Transverse colon (tissue), 4 donors: ENCODE measurements around the gene KLF13. TPM values are rescaled to one million over a fixed set of nuclear protein-coding genes. Genes with fewer than 3 reads are reported as not detected.

Source experiments
- DNase-seq: peaks from one replicate; pipeline ENCODE4 v3.0.0-alpha.2; 2019
- H3K27ac ChIP-seq, 4 donors: fragments of 200-600 bp; sonication (generic); 2 replicates each; pipeline ENCODE4 v1.5.1; 2016 to 2018; ENCODE audit warnings: inconsistent platforms in 4 of 4
- H3K27me3 ChIP-seq: fragments of 200-600 bp; sonication (generic); 2 replicates; pipeline ENCODE4 v1.5.1; 2017; ENCODE audit warnings: inconsistent platforms
- H3K36me3 ChIP-seq, 4 donors: fragments of 200-600 bp; sonication (generic); 2 replicates each; pipeline ENCODE4 v1.5.1; 2017 to 2019; ENCODE audit warnings: inconsistent platforms in 4 of 4
- H3K4me1 ChIP-seq, 4 donors: fragments of 200-600 bp; sonication (generic); 2 replicates each; pipeline ENCODE4 v1.5.1; 2017 to 2020; ENCODE audit warnings: inconsistent platforms in 4 of 4
- H3K4me3 ChIP-seq, 4 donors: fragments of 200-600 bp; sonication (generic); 1 replicate in 1 of 4; 2 replicates in 3 of 4; pipeline versions ENCODE4 v1.5.1 to v1.6.1; 2017 to 2019; ENCODE audit warnings: inconsistent platforms in 4 of 4
- H3K9me3 ChIP-seq, 2 donors: fragments of 200-600 bp; sonication (generic); 2 replicates each; pipeline ENCODE4 v1.5.1; 2017 to 2019; ENCODE audit warnings: inconsistent platforms in 2 of 2
- EP300 ChIP-seq: sonication (generic); formaldehyde crosslinking; IDR thresholded peaks from one replicate; pipeline ENCODE4 v1.6.1; 2017; ENCODE audit warnings: antibody characterized with exemption, low read depth
- POLR2A ChIP-seq: fragments of 450-650 bp; IDR thresholded peaks from one replicate; pipeline ENCODE4 v1.6.1; 2016; ENCODE audit warnings: antibody characterized with exemption, mild to moderate bottlenecking, moderate library complexity
- POLR2AphosphoS5 ChIP-seq, 3 donors: sonication (generic); formaldehyde crosslinking; IDR thresholded peaks; one replicate each; pipeline ENCODE4 v1.6.1; 2016; ENCODE audit warnings: antibody characterized with exemption in 3 of 3
- WGBS, 2 donors: methylation state at CpG; one replicate each; pipeline ENCODE4 v1.1.5; 2018; ENCODE audit warnings: low coverage in 1 of 2; 5-methylcytosine and 5-hydroxymethylcytosine counted together
- in situ Hi-C, 4 donors: fragments of 200-750 bp; cut with MboI; loops; one replicate each; pipeline versions ENCODE4 v1.15.0 to v1.15.1; 2017; ENCODE audit warnings: low sequenced_read_pairs in 3 of 4, low pct_ligation_motif_present in 1 of 4, low pct_unique_long_range_greater_than_20kb in 1 of 4
- intact Hi-C: fragments of 100-400 bp; cut with DNase I; formaldehyde crosslinking; loops from one replicate; pipeline ENCODE4 v1.15.1; 2023; ENCODE audit warnings: low total_unique reads
- total RNA-seq, 4 donors: library from RNA; depleted of rRNA; stranded (reverse); fragments of >200 nt; gene quantifications; one replicate each; pipeline ENCODE4 v1.1.0, GENCODE V29; 2016
- TF ChIP-seq, protein P1 (sequence below), 5 experiments: fragments of 200-600 bp in 3 of 5; fragments of 450-650 bp in 2 of 5; sonication (generic) in 3 of 5; IDR thresholded peaks; 1 replicate in 2 of 5; 2 replicates in 3 of 5; pipeline ENCODE4 v1.5.1; 2016 to 2017; ENCODE audit warnings: antibody characterized with exemption in 5 of 5, inconsistent platforms in 3 of 5, mild to moderate bottlenecking in 2 of 5, moderate library complexity in 1 of 5

KLF13 gene
- total RNA-seq, 4 donors from 2014 or later = 39.0 to 81.2 (median 68.8) TPM

- Histone ChIP-seq H3K4me1 (peaks cover 0 to 6% (median 0%) of the 10 kb centered on the region in 4 donors), H3K27ac (no peak overlapping the region), H3K36me3 (no peaks in the 10 kb centered on the region), H3K9me3 (peaks cover 0 to 3% of the 10 kb centered on the region in 2 donors), H3K4me3 (no peak overlapping the region), H3K27me3 (no peaks in the 10 kb centered on the region)
- DNase-seq = no peak
- no peak for TF ChIP-seq EP300
- no peak for TF ChIP-seq POLR2AphosphoS5 (IDR thresholded peaks at IDR 0.05)
- TF ChIP-seq POLR2A = no peak
- TF ChIP-seq, protein P1, sequence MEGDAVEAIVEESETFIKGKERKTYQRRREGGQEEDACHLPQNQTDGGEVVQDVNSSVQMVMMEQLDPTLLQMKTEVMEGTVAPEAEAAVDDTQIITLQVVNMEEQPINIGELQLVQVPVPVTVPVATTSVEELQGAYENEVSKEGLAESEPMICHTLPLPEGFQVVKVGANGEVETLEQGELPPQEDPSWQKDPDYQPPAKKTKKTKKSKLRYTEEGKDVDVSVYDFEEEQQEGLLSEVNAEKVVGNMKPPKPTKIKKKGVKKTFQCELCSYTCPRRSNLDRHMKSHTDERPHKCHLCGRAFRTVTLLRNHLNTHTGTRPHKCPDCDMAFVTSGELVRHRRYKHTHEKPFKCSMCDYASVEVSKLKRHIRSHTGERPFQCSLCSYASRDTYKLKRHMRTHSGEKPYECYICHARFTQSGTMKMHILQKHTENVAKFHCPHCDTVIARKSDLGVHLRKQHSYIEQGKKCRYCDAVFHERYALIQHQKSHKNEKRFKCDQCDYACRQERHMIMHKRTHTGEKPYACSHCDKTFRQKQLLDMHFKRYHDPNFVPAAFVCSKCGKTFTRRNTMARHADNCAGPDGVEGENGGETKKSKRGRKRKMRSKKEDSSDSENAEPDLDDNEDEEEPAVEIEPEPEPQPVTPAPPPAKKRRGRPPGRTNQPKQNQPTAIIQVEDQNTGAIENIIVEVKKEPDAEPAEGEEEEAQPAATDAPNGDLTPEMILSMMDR (IDR thresholded peaks at IDR 0.05) = no peak
- intact Hi-C loops (no loop called here), in situ Hi-C loops (no loop called here)
- 92% methylated on average over 2 of the region's 2 CpGs; no CpG with 5 or more reads in 1 of the 2 donors for WGBS, 2 donors
Measured at GRCh38 chr15:31409171-31409570, 82.5 kb downstream of the KLF13 start.

- no peaks in the 10 kb centered on the region for H3K36me3 ChIP-seq
- peaks cover 0 to 3% of the 10 kb centered on the region in 2 donors for H3K9me3 ChIP-seq
- 86 to 94% methylated on average over 2 of the region's 2 CpGs for WGBS, 2 donors
- in situ Hi-C loops (no loop called here), intact Hi-C loops (no loop called here)
- no peaks in the 10 kb centered on the region for H3K4me1 ChIP-seq
- H3K27ac ChIP-seq = no peak overlapping the region
- TF ChIP-seq, protein P1 (IDR thresholded peaks at IDR 0.05) = no peak
- TF ChIP-seq EP300 (no peak), POLR2A (no peak), POLR2AphosphoS5 (IDR thresholded peaks at IDR 0.05) (no peak)
- no peak overlapping the region for H3K4me3 ChIP-seq
- H3K27me3 ChIP-seq = no peaks in the 10 kb centered on the region
- DNase-seq = no peak
Measured at GRCh38 chr15:31412824-31413223, 86.2 kb downstream of the KLF13 start.

GRCh38 chr15:31415201-31415600 is 88.6 kb downstream of the KLF13 start:
- TF ChIP-seq EP300 (no peak), POLR2AphosphoS5 (IDR thresholded peaks at IDR 0.05) (no peak), POLR2A (no peak)
- TF ChIP-seq, protein P1 (IDR thresholded peaks at IDR 0.05) = no peak
- no peak overlapping the region for H3K27ac ChIP-seq
- in situ Hi-C loops = no loop called here
- 43 to 78% methylated on average over 1 of the region's 1 CpG for WGBS, 2 donors
- DNase-seq = no peak
- intact Hi-C loops = no loop called here
- no peaks in the 10 kb centered on the region for H3K4me1 ChIP-seq
- peaks cover 10 to 13% of the 10 kb centered on the region in 2 donors for H3K9me3 ChIP-seq
- H3K4me3 ChIP-seq = no peak overlapping the region
- H3K36me3 ChIP-seq = no peaks in the 10 kb centered on the region
- H3K27me3 ChIP-seq = no peaks in the 10 kb centered on the region

GRCh38 chr15:31419820-31420219 is 93.2 kb downstream of the KLF13 start:
- in situ Hi-C loops (no loop called here), intact Hi-C loops (no loop called here)
- DNase-seq = no peak
- Histone ChIP-seq H3K4me3 (no peak overlapping the region), H3K9me3 (peaks cover 13 to 16% of the 10 kb centered on the region in 2 donors), H3K36me3 (no peaks in the 10 kb centered on the region), H3K4me1 (no peaks in the 10 kb centered on the region), H3K27me3 (no peaks in the 10 kb centered on the region), H3K27ac (no peak overlapping the region)
- 95% methylated on average over 3 of the region's 3 CpGs; no CpG with 5 or more reads in 1 of the 2 donors for WGBS, 2 donors
- TF ChIP-seq POLR2AphosphoS5 (IDR thresholded peaks at IDR 0.05) (no peak), EP300 (no peak), POLR2A (no peak)

GRCh38 chr15:31427411-31427810 is 100.8 kb downstream of the KLF13 start:
- in situ Hi-C loops = loop anchor here in 2 of 4 donors (25.0 kb wide), 1 partner anchor 215 kb away; no protein-coding TSS in a partner anchor
- Histone ChIP-seq H3K27ac (no peak overlapping the region), H3K27me3 (no peaks in the 10 kb centered on the region), H3K36me3 (no peaks in the 10 kb centered on the region), H3K9me3 (peaks cover 0 to 4% of the 10 kb centered on the region in 2 donors), H3K4me3 (no peak overlapping the region), H3K4me1 (no peaks in the 10 kb centered on the region)
- intact Hi-C loops = no loop called here
- TF ChIP-seq POLR2AphosphoS5 (IDR thresholded peaks at IDR 0.05) (no peak), POLR2A (no peak), EP300 (no peak)
- TF ChIP-seq, protein P1 (IDR thresholded peaks at IDR 0.05) = no peak
- no peak for DNase-seq
- WGBS, 2 donors = 67 to 98% methylated on average over 1 of the region's 1 CpG
